MM.1S (cell line): ENCODE data around the gene FAM120B.

ENCODE experiments used
- EZH2 ChIP-seq: fragments of 300-600 bp; sonication (generic); optimal IDR thresholded peaks from 2 replicates; pipeline ENCODE3; 2017; ENCODE audit warnings: low read depth, mild to moderate bottlenecking, antibody characterized with exemption, low read length, mixed read lengths
- EZH2phosphoT487 ChIP-seq: fragments of 300-600 bp; sonication (generic); IDR thresholded peaks from 2 replicates; pipeline ENCODE4 v1.6.1; 2018; ENCODE audit warnings: antibody characterized with exemption, low read length
- TF ChIP-seq, protein P1 (sequence below): fragments of 300-600 bp; sonication (generic); IDR thresholded peaks from 2 replicates; pipeline ENCODE4 v1.5.1; 2016; ENCODE audit warnings: antibody characterized with exemption, low read length, mixed read lengths

DNA sequence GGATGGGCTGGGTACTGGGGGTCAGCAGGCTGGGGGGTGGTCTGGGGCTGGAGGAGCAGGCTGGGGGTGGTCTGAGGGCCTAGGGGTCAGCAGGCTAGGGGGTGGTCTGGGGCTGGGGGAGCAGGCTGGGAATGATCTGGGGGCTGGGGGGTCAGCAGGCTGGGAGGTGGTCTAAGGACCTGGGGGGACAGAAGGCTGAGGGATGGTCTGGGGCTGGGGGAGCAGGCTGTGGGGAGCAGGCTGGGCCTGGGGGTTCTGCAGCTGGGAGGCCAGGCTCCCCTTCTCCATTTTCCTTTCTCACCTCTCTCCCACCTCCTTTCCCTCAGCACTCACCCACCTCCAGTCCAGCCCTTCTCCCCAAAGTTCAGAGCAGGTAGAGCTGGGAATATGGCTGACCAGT lies 132.3 kb downstream of the FAM120B start:
- TF ChIP-seq, protein P1, sequence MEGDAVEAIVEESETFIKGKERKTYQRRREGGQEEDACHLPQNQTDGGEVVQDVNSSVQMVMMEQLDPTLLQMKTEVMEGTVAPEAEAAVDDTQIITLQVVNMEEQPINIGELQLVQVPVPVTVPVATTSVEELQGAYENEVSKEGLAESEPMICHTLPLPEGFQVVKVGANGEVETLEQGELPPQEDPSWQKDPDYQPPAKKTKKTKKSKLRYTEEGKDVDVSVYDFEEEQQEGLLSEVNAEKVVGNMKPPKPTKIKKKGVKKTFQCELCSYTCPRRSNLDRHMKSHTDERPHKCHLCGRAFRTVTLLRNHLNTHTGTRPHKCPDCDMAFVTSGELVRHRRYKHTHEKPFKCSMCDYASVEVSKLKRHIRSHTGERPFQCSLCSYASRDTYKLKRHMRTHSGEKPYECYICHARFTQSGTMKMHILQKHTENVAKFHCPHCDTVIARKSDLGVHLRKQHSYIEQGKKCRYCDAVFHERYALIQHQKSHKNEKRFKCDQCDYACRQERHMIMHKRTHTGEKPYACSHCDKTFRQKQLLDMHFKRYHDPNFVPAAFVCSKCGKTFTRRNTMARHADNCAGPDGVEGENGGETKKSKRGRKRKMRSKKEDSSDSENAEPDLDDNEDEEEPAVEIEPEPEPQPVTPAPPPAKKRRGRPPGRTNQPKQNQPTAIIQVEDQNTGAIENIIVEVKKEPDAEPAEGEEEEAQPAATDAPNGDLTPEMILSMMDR = no peak
- no peak for TF ChIP-seq EZH2
- TF ChIP-seq EZH2phosphoT487 = no peak
